Smooth muscle cell of the brain vasculature (primary cell): ENCODE measurements around the gene AVPR2.

Source experiments
- DNase-seq: peaks from one replicate; pipeline ENCODE4 v3.0.0-alpha.2; 2012; ENCODE audit warnings: low read depth, low spot score

AVPR2 gene

DNA sequence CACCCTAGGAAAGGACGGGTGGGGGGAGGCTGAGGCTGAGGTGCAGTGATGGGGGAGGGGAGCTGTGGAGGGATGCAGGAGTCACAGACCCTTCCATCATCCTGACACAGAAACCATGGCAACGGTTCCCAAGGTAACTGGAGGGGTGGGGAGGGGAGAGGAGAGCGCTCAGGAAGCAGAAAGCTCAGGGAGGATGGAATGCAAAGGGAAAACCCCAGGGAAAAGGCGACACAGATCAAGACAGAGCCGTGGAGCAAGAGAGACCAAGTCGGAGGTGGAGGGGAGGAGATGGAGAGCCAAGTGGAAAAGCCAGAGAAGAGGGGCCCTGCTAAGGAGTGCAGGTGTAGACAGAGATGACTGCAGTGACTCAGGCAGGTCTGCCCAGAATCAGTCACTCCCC is 33.0 kb upstream of the AVPR2 start:
- no peak for DNase-seq

DNA sequence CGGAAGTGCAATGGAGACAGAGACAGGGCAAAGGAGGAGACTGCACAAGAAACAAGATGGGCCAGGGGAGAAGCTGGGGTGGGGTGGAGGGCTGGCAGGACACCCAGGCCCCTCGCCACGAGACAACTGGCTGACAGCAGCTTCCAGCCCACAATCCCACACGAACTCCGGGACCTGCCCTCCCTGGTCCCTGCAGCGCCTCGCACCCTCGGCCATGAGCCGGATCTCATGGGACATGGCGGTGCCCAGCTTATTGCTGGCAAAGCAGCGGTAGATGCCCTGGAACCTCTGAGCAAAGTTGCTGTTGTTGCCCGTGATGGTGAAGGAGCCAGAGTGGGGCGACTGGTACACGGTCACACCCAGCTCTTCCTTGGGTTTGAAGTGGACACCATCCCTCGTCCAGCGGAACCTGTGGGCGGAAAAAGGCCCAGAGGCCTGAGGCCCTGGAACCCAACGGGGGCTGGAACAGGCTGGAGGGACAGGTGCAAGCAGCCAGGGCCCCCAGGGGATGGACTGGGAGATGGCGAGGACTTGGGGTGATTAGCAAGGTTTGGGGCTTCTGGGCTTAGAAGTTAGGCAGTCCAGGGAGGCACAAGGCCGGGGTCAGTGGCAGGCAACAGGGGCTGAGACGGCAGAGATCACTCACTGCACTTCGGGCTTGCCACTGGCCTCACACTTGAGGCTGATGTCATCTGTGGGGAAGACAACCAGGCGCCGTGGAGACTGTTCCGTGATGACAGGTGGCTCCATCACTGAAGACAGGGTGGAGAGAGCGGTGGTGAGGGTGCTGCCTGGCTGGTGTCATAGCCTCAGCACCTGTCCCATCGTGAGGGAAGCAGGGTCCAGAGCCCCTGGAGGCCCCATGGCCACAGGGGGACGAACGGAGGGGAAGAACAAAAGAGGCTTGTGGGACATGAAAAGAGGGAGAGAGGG is 32.3 kb upstream of the AVPR2 start:
- DNase-seq: no peak

GRCh38 chrX:153873282-153874084 is 31.0 kb upstream of the AVPR2 start:
- DNase-seq: no peak

DNA sequence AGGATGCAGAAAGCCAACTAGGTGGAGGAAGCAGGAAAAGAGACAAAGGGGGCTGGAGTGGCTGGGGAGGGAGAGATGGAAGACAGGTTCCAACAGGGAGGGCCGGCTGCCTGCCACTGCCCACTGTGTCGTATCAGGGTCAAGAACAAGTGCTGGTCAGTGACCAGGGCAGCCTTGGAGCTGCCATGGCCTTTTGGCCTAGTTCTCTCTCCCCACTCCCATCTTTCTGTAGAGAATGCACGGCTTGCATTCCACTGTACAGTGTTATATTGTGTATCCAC is 30.4 kb upstream of the AVPR2 start:
- no peak for DNase-seq

DNA sequence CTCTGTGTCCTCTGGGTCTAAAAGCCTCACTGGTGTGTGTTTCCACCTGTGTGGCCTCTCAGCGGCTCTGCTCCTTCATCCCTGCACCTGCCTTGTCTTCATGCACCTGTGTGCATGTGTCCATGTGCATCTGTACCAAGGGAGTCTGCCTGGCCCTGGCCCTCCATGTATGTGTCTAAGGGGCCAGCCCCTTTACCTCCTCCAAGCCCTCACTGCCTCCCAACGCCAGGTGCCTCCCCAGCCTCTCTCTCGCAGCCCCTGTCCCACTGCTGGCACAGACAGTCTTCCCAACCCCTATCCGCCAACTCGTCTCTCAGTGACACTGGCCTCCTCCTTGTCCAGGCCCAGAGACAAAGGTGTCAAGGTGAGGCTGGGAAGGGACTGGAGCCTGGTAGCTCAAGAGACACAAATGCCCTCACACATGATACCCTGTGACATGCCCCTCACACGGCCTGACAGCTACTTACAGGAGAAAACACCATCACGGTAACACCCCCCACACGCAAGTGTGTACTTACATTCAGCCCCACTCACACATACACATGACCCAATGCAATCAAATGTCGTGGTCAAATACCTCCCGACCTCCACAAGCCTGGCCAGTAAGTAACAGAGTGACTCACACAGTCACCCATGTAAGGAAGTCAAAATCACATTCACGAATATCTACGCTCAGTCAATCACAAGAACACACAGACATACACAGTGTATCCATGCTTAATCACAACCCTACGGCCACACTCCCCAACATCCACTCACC is 29.9 kb upstream of the AVPR2 start:
- DNase-seq: no peak

DNA sequence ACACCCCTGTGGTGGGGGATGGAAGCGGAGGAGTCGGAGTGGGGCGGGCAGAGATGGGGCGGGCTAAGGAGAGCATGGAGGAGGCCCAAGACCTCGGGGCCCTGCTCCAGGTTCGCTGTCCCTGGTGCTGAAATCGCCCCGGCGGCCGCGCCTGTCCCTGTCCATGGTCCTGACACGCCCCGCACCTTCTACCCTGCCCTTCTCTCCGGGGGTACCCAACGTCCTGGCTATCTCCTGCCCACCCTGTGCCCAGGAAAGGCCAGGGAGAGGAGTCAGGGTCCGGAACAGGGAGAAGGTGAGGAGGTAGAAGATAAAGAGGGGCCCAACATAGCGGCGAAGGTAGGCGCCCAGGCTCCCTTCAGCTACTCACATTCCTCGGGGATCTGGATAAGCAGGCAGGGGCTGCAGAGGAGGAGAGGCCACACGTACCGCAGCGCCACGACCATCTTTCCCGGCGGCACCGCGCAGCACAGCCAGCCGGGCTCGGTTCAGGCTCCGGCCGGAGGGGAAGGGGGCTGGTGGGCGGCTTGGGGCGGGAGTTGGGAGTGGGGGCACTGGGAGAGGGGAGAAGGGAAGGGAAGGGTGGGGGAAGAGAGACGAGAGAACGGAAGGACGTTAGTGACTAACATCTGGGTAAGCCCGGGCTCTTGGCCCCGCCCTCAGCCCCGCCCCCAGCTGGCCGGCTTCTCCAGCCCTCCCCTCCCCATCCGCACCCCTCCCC is 28.9 kb upstream of the AVPR2 start:
- DNase-seq: no peak

DNA sequence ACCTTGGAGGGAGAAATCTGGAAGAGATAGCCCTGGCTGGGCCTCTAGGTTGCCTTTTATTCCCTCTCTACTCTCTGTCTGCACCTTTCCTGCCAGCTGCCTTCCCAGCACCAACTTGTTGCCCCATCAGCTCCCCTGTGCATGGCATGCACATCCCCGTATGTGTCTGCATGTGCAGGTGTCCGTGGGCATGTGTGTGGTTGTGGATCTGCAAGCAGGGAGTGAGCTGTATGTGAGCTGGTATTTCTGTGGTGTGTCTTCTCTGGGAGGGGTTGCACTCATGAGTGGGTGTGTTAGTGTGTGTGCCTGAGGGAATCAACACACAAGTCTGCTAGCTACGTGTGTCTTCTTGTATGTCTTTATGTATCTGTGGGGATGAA is 28.4 kb upstream of the AVPR2 start:
- no peak for DNase-seq

GRCh38 chrX:153877571-153878261 is 26.8 kb upstream of the AVPR2 start:
- DNase-seq: no peak

GRCh38 chrX:153878345-153878744 is 26.1 kb upstream of the AVPR2 start:
- DNase-seq: no peak

DNA sequence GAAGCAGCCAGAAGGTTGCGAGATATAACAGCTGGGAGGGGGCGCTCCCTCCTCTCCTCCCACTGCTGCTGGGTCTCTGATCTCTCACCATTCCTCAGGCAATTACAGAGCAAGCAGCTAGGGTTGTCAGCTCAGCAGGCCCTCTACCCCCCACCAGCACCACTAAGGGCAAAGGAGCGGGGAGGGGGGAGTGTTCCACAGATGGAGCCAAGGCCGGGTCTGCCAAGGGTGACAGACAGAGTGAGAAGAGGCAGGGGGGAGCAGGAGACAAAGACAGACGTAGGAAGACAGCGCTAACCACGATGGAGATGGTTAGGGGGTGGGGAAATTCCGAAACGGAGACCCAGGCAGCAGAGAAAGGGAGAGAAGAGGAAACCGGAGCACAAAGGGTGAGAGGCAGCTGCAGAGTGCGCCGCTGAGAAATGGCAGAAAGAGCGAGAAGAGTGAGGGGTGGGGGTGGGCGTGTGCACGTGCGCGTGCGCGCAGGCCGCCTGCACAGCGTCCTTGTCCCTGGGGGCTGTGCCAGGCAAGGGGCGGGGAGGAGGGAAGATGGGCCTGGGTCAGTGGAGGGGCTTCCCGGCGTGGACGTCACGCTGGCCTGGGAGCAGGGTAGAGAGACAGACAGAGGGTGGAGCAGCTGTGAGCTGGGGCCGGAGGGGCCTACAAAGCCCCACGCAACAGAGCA is 25.4 kb upstream of the AVPR2 start:
- no peak for DNase-seq

GRCh38 chrX:153879741-153880439 is 24.6 kb upstream of the AVPR2 start:
- DNase-seq: no peak

DNA sequence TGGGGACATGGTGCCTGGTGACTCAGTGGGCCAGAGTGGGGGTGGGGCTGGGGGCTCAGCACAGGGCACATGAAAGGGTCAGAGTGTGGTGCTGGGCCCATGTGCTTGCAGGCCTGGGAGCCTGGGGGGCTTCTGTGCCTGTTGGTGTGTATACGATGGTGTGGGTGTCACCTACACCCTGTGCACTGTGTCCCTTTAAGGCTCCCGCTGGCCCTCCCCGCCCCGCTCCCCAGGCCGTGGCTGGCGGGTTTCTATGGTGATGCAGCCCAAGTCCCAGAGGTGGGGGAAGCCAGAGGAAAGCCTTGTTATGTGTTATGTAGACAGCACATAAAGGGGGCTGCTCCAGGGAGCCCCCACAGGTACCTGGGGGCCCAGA is 24.0 kb upstream of the AVPR2 start:
- DNase-seq: no peak

- DNase-seq: no peak
Observed at GRCh38 chrX:153881281-153881680, 23.2 kb upstream of the AVPR2 start.

DNA sequence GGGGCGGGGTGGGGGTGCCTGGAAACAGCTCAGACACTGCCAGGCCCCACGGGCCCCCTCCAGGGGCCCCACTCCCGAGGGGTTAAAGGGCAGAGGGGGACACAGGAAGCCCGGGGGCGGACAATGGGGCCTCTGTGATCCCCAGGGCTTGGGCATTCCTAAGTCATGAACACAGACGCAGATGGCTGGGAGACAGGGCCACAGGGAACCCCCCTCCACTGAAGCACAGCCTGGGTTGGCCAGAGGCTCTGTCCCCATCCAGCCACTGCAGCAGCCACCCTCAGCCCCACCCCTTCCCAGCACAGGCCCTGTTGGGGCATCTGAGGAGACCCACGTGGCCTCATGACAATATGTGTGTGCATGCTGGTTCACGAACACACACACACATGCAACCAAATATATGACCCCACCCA is 22.4 kb upstream of the AVPR2 start:
- no peak for DNase-seq

DNA sequence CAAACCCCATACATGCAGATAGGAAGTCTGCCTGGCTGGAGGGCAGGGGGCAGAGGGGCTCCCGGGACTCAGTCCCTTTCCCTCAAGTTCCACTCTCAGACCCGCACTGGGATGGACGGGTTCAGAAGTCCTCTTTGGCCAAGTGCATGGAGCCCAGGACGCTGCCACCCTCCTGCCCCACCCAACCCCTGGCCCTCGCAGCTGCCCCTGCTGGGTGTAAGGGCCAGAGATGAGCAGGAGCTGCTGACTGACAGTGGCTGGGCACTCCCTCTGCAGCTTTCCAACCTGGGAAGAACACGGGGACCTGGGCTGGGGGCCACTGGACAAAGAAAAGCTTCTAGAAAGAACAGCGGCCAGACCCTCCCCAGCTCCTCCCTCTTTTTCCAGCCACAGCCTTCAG is 21.9 kb upstream of the AVPR2 start:
- no peak for DNase-seq

- DNase-seq: no peak
Observed at GRCh38 chrX:153883163-153883843, 21.2 kb upstream of the AVPR2 start.

DNA sequence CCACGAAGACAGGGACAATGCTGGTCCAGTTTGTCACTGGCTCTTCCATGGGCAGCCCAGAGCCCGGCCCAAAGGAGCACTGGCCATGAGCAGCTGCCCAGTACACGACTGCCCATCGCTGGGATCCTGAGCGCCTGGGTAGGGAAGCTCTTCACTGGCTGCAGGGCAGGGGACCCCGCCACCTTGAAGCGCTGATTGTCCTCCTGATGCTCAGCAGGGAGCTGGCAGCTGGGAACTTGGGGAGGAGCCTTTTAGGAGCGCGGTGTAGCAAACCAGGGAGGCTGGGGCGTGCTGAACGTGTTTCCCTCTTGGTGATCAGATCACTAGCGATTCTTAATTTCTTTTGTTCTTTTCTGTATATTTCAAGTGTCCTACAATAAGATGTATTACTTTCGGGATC is 20.3 kb upstream of the AVPR2 start:
- no peak for DNase-seq

GRCh38 chrX:153884590-153884989 is 19.9 kb upstream of the AVPR2 start:
- no peak for DNase-seq

GRCh38 chrX:153885208-153885787 is 19.2 kb upstream of the AVPR2 start:
- no peak for DNase-seq
